HFF-Myc (cell line): ENCODE data around the gene NINJ2.

Source experiments
- DNase-seq: peaks from one replicate; pipeline ENCODE4 v3.0.0-alpha.2; 2011; ENCODE audit warnings: low read depth; ENCODE audit errors: extremely low read depth
- H3K4me3 ChIP-seq: replicated peaks from 2 replicates; pipeline ENCODE4 v1.5.1; 2011; ENCODE audit warnings: low read depth, mild to moderate bottlenecking, control low read depth, low read length
- TF ChIP-seq, protein P1 (sequence below): IDR thresholded peaks from 2 replicates; pipeline ENCODE4 v1.5.1; 2012; ENCODE audit warnings: mild to moderate bottlenecking, low read depth, low read length, control low read depth; ENCODE audit errors: missing control alignments

The NINJ2 gene

DNA sequence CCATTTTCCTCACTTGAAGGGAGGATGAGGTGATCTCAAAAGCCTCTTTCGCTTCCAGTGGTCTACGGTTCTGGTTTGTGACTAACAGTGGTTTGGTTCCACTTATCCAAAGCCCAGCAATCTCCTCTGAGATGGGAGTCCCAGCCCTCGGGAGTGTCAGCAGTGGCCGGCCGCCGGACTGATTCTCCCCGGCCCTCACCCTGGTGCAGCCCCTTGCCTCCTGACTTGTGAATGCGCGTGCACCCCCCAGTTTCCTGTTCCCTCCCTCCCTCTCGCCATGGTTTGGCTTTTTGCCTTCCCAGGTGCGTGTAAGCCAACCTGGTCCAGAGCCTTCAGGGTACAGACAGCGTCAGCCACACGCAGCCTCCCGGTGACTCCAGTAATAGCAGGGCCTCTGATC lies 129.0 kb downstream of the NINJ2 start:
- DNase-seq = no peak
- H3K4me3 ChIP-seq = no peak overlapping the region
- TF ChIP-seq, protein P1, sequence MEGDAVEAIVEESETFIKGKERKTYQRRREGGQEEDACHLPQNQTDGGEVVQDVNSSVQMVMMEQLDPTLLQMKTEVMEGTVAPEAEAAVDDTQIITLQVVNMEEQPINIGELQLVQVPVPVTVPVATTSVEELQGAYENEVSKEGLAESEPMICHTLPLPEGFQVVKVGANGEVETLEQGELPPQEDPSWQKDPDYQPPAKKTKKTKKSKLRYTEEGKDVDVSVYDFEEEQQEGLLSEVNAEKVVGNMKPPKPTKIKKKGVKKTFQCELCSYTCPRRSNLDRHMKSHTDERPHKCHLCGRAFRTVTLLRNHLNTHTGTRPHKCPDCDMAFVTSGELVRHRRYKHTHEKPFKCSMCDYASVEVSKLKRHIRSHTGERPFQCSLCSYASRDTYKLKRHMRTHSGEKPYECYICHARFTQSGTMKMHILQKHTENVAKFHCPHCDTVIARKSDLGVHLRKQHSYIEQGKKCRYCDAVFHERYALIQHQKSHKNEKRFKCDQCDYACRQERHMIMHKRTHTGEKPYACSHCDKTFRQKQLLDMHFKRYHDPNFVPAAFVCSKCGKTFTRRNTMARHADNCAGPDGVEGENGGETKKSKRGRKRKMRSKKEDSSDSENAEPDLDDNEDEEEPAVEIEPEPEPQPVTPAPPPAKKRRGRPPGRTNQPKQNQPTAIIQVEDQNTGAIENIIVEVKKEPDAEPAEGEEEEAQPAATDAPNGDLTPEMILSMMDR = no peak

DNA sequence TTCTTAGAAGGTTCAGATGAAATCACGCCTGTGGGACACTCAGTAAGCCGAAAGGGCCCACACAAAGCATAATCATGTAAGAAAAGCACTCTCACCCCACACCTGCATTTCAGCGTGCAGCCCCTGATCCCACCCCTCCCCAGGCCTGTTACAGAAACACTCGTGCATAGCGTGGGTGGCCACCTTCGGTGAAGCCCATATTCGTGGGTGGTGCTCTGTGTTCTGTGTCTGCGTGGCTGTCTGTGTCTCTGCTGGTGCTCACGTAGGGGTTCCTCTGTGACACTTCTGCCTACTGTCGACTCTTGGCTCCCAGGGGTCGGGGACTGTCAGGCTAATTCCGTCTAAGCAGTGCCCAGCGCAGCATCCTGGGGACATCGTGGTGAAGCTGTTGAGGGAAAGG lies 129.5 kb downstream of the NINJ2 start:
- no peak for DNase-seq
- no peak overlapping the region for H3K4me3 ChIP-seq
- TF ChIP-seq, protein P1 = no peak

DNA sequence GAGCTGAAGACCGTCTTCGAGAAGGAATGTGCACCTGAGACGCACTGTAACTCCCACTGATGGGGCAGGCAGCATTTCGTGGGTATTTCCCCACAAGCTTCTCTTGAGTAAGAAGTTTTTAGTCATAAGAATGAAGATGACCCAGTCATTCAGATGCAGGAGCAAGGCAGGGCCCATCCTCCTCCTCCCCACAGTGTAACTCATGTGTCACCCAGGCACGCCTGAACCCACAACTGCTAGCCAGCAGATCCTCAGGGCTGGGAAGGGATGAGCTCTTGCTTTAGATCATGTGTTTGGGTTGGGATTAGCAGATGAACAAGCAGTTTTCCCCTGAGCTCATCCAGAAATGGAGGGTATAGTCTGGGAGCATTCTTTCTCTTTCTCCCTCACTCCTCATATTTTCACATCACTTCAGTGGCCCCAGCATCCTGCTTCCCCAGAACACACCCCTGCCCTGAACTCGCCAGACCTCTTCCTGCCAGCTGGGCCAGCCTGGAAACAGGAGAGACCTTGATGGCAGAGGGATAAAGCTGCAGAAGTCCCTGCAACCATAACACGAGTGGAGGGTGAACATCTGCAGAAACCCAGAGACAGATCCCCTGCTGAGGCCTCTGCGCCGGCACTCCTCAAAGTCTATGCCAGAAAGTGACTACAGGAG lies 130.2 kb downstream of the NINJ2 start:
- no peak for DNase-seq
- H3K4me3 ChIP-seq = no peak overlapping the region
- TF ChIP-seq, protein P1 = no peak

DNA sequence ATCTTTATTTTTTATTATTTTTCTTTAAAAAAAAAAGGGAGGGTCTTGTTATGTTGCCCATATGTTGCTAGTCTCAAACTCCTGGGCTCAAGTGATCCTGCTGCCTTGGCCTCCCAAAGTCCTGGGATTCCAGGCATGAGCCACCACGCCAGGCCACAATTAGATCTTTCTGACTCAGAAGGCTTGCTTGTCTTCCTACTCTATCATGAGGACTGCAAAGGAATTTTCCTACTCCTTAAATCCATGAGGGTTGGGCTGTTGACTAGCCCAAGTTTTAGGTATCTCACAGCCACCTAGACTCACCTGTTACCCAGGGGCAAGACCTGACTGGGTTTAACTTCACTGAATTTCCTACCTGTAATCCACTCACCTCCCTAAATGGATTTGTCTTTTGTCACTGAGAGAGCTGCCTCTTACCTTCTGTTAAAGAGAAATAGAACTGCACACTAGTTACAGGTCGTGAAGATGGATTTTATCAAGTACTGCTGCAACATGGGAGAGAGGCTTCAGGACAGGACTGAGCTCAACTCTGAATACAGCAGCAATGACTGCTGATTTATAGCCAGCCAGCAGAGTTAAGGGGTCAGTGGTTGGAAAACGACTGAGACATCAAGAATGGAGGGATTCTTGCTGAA lies 131.2 kb downstream of the NINJ2 start:
- TF ChIP-seq, protein P1 = no peak
- no peak for DNase-seq

DNA sequence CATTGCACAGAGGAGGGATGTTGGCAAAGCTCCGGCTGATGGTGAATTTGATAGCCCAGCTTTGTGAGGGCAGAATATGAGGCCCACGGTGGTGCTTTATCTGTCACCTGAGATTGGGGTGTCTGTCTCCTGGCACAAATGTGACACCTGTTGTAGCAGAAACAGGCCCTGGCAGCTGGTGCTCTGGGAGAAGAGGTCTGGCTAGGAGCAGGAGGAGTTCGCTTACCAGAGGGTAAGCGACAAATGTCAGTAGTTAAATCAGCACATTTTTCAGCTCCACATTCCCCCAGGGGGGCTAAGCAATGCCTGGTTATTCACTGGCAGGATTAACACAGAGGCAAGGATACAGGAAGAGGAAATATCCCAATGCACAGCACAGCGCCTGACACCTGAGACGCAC lies 132.4 kb downstream of the NINJ2 start:
- H3K4me3 ChIP-seq = no peak overlapping the region
- no peak for DNase-seq
- TF ChIP-seq, protein P1 = no peak

More for the DNA sequence above, 131.2 kb downstream of the NINJ2 start:
- H3K4me3 ChIP-seq = no peak overlapping the region

DNA sequence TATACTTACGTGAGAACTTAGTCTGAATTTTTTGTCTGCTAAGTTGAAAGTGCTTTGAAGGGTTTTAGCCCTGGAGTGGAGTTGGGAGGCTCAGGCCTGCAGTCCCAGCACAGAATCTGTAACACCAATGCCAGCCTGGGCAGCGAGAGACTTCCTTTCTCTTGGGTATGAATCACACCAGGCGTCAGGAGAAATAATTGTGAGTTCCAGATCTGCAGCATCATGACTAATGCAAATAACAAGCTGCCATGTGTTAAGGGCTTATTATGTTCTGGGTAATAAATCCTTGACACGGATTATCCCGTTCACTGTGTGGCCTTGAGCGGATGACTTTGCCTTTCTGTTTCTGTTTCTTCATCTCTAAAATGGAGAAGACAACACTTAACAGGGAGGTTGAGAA lies 132.9 kb downstream of the NINJ2 start:
- no peak for DNase-seq
- TF ChIP-seq, protein P1 = no peak

More for the DNA sequence above, 132.9 kb downstream of the NINJ2 start:
- no peak overlapping the region for H3K4me3 ChIP-seq
